GM19395 (cell line): ENCODE data around the gene ATP1A2.

Source experiments
- ATAC-seq: cut with Tn5 transposase; IDR thresholded peaks from one replicate; pipeline ENCODE4 v1.9.1; 2021; ENCODE audit warnings: mild to moderate bottlenecking, moderate library complexity; ENCODE audit not compliant: unreplicated experiment

ATP1A2 gene

GRCh38 chr1:160139840-160140239 lies 24.3 kb downstream of the ATP1A2 start:
- no peak for ATAC-seq

GRCh38 chr1:160143695-160144094 lies 28.1 kb downstream of the ATP1A2 start:
- no peak for ATAC-seq

GRCh38 chr1:160144921-160145320 lies 29.4 kb downstream of the ATP1A2 start:
- ATAC-seq, result no peak

- no peak for ATAC-seq
Observed at GRCh38 chr1:160146107-160146506, 30.5 kb downstream of the ATP1A2 start.

GRCh38 chr1:160148121-160148520 lies 32.6 kb downstream of the ATP1A2 start:
- no peak for ATAC-seq

- no peak for ATAC-seq
Observed at GRCh38 chr1:160149233-160149632, 33.7 kb downstream of the ATP1A2 start.

GRCh38 chr1:160149716-160150115 lies 34.2 kb downstream of the ATP1A2 start:
- no peak for ATAC-seq

- no peak for ATAC-seq
Observed at GRCh38 chr1:160151303-160151702, 35.7 kb downstream of the ATP1A2 start, which contains the start of gene ATP1A4. Gene ATP1A4, plus strand, starts transcription at chr1:160151603. Its CDS starts 438 bp downstream, at chr1:160152041.

- no peak for ATAC-seq
Observed at GRCh38 chr1:160154790-160155189, 39.2 kb downstream of the ATP1A2 start.

GRCh38 chr1:160156361-160156760 lies 40.8 kb downstream of the ATP1A2 start:
- ATAC-seq, result no peak

- no peak for ATAC-seq
Observed at GRCh38 chr1:160157174-160157573, 41.6 kb downstream of the ATP1A2 start.

- ATAC-seq, result no peak
Observed at GRCh38 chr1:160158031-160158430, 42.5 kb downstream of the ATP1A2 start.

GRCh38 chr1:160158534-160158933 lies 43.0 kb downstream of the ATP1A2 start:
- no peak for ATAC-seq

- no peak for ATAC-seq
Observed at GRCh38 chr1:160159846-160160245, 44.3 kb downstream of the ATP1A2 start.

- no peak for ATAC-seq
Observed at GRCh38 chr1:160161965-160162705, 46.6 kb downstream of the ATP1A2 start.

GRCh38 chr1:160162931-160163330 lies 47.4 kb downstream of the ATP1A2 start:
- no peak for ATAC-seq

GRCh38 chr1:160163615-160164014 lies 48.1 kb downstream of the ATP1A2 start:
- ATAC-seq, result no peak

GRCh38 chr1:160164121-160164520 lies 48.6 kb downstream of the ATP1A2 start:
- ATAC-seq, result no peak

GRCh38 chr1:160166166-160166868 lies 50.8 kb downstream of the ATP1A2 start:
- ATAC-seq, result no peak

GRCh38 chr1:160167056-160167455 lies 51.5 kb downstream of the ATP1A2 start:
- no peak for ATAC-seq

- no peak for ATAC-seq
Observed at GRCh38 chr1:160167580-160167979, 52.0 kb downstream of the ATP1A2 start.

- no peak for ATAC-seq
Observed at GRCh38 chr1:160168016-160168415, 52.5 kb downstream of the ATP1A2 start.
